ENCODE data around the gene UNG. TPM values are rescaled to one million over a fixed set of nuclear protein-coding genes. Genes with fewer than 3 reads are reported as not detected.
A peak's percentile ranks its signal among the peaks of the same experiment; 100 is the strongest.

Gene UNG
- total and polyA plus RNA-seq, 9 of the 15 experiments (the other 6 are each of a cell fraction or from before 2014, with no cell fraction given) = 8.4 to 59.8 (median 41.0) TPM

GRCh38 chr12:109092497-109093021 is 4.8 kb upstream of the UNG start (continued):
- TF ChIP-seq ZNF551 (CRISPR knock-in tag; IDR thresholded peaks at IDR 0.05) (no peak), FUS (optimal IDR thresholded peaks at IDR 0.05; ENCODE audit: low read depth, low read length) (no peak), RBM25 (IDR thresholded peaks at IDR 0.05; ENCODE audit: low read depth, low read length, severe bottlenecking) (peak; percentile 11), SOX6 (IDR thresholded peaks at IDR 0.05) (no peak), HBP1 (CRISPR knock-in tag; IDR thresholded peaks at IDR 0.05) (no peak), MXD1 (CRISPR knock-in tag; IDR thresholded peaks at IDR 0.05; ENCODE audit: borderline replicate concordance, poor library complexity, severe bottlenecking) (no peak), BCOR (IDR thresholded peaks at IDR 0.05) (peak; percentile 19; the same call in 1 of the 2 replicates), ZNF253 (CRISPR knock-in tag; conservative IDR thresholded peaks at IDR 0.05) (no peak), PREB (CRISPR knock-in tag; IDR thresholded peaks at IDR 0.05) (0 out of 2 replicates have a peak, but pooled peaks have one; percentile 48), HNRNPL (IDR thresholded peaks at IDR 0.05; ENCODE audit: low read depth, low read length) (no peak), NR3C1 (CRISPR knock-in tag; IDR thresholded peaks at IDR 0.05) (no peak), BRCA1 (IDR thresholded peaks at IDR 0.05) (no peak), BRCA1 (CRISPR knock-in tag; IDR thresholded peaks at IDR 0.05) (no peak), ILK (tag; IDR thresholded peaks at IDR 0.05; ENCODE audit: borderline replicate concordance, low read depth) (no peak), ELF1 (tag; IDR thresholded peaks at IDR 0.05) (no peak), ZFX (CRISPR knock-in tag; IDR thresholded peaks at IDR 0.05) (peak; percentile 20; the same call in 1 of the 2 replicates), SMARCE1 (IDR thresholded peaks at IDR 0.05) (no peak), DNMT1 (IDR thresholded peaks at IDR 0.05) (no peak), GABPB1 (CRISPR knock-in tag; IDR thresholded peaks at IDR 0.05) (no peak), ZNF780A (CRISPR knock-in tag; IDR thresholded peaks at IDR 0.05) (no peak), PCBP2 (IDR thresholded peaks at IDR 0.05; ENCODE audit: low read depth, low read length, poor library complexity, severe bottlenecking) (no peak), ZEB2 (IDR thresholded peaks at IDR 0.05) (no peak), SMARCA5 (IDR thresholded peaks at IDR 0.05) (no peak), KAT7 (CRISPR knock-in tag; IDR thresholded peaks at IDR 0.05; ENCODE audit: borderline replicate concordance) (peak; percentile 94), ZNF655 (CRISPR knock-in tag; IDR thresholded peaks at IDR 0.05) (no peak), LARP7 (IDR thresholded peaks at IDR 0.05) (no peak), PURB (CRISPR knock-in tag; IDR thresholded peaks at IDR 0.05; ENCODE audit: low read depth) (no peak), CTBP1 (IDR thresholded peaks at IDR 0.05; ENCODE audit: borderline replicate concordance) (no peak), PYGO2 (tag; IDR thresholded peaks at IDR 0.05) (no peak), KDM2B (CRISPR knock-in tag; IDR thresholded peaks at IDR 0.05) (no peak)

Data from K562 (cell line).